Memory B cell (primary cell): ENCODE measurements around the gene MAGED2.
A peak's percentile ranks its signal among the peaks of the same experiment; 100 is the strongest.
"Not testable (repeated sequence)": the region's sequence is repeated elsewhere in the genome, so short reads cannot be mapped to it uniquely, and the experiment has no call there.

Source experiments
- ATAC-seq: fragments of 150-1000 bp; cut with Tn5 transposase; 2 replicates; pipeline ENCODE4 v1.10.0; 2021; ENCODE audit warnings: low read depth, mild to moderate bottlenecking, moderate library complexity
- DNase-seq, 2 donors: peaks; one replicate each; pipeline ENCODE4 v3.0.0; 2022; ENCODE audit warnings: low spot score in 2 of 2
- H3K27ac Mint-ChIP-seq: one replicate; pipeline ENCODE4 v1.8.0; 2022; ENCODE audit warnings: mild to moderate bottlenecking, moderate library complexity, mixed read lengths
- H3K27me3 Mint-ChIP-seq: one replicate; pipeline ENCODE4 v1.8.0; 2022; ENCODE audit warnings: mixed read lengths
- H3K36me3 Mint-ChIP-seq: one replicate; pipeline ENCODE4 v1.8.0; 2022; ENCODE audit warnings: mild to moderate bottlenecking, mixed read lengths
- H3K4me1 Mint-ChIP-seq: one replicate; pipeline ENCODE4 v1.8.0; 2022; ENCODE audit warnings: mixed read lengths
- H3K4me3 Mint-ChIP-seq: one replicate; pipeline ENCODE4 v1.8.0; 2022; ENCODE audit warnings: mild to moderate bottlenecking, moderate library complexity, mixed read lengths
- H3K9me3 Mint-ChIP-seq: one replicate; pipeline ENCODE4 v1.8.0; 2022; ENCODE audit warnings: mixed read lengths

MAGED2 gene

DNA sequence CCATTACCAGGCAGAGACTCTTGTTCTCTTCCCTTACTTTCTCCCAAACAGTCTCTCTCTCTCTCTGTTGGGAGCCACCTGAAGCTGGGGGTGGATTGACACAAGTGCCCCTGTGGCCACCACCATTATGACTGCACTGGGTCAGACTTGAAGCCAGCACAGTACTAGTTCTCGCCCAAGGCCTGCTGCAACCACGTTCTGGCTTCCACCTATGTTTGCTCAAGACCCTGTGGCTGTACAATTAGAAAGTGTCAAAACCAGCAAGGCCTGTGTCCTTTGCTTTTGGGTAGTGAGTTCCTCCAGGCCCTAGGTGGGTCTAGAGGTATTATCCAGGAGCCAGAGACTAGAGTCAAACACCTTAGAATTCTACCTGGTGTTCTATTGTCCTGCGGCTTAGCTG, 31.0 kb downstream of the MAGED2 start:
- DNase-seq (no peak), ATAC-seq (no peak)
- no peaks in the 10 kb centered on the region for H3K4me1 Mint-ChIP-seq
- no peaks in the 10 kb centered on the region for H3K9me3 Mint-ChIP-seq
- no peak overlapping the region for H3K27ac Mint-ChIP-seq
- H3K36me3 Mint-ChIP-seq: peaks cover 1% of the 10 kb centered on the region
- H3K27me3 Mint-ChIP-seq: peaks cover 7% of the 10 kb centered on the region
- H3K4me3 Mint-ChIP-seq: no peak overlapping the region

DNA sequence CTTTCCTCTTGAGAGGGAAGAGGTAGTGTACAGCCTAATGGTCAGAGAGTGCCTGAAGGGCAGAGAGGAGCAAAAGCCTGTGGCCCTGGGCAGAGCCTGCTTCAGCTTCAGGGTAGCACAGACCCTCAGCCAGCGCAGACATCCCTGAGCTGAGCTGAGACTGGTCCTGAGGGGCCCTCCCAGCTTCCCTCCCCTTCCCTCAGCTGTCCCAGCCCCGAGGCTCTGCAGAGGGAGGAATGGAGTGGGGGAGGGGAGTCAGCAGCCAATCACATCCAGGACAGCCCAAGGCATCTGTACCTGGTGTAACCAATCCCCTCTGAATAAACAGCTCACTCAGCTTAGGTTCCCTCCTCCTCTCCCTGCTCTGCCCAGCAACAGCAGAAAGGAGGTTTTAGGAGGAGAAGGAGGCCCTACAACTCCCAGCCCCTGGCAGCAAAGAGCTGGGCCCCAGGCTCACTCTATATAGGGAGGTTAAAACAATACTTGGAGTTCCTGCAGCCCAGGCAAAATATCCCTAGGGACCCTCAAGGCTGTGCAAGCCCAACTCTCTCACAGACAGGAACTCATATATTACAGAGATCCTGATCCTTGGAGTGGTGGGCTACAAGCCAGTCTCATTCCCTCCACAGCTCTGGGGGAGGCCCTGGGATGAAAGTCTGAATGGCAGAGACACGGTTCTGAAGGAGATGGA, 33.8 kb downstream of the MAGED2 start:
- not testable (repeated sequence) for H3K4me3 Mint-ChIP-seq, DNase-seq, H3K27me3 Mint-ChIP-seq, H3K27ac Mint-ChIP-seq, H3K36me3 Mint-ChIP-seq, ATAC-seq, H3K4me1 Mint-ChIP-seq, H3K9me3 Mint-ChIP-seq

DNA sequence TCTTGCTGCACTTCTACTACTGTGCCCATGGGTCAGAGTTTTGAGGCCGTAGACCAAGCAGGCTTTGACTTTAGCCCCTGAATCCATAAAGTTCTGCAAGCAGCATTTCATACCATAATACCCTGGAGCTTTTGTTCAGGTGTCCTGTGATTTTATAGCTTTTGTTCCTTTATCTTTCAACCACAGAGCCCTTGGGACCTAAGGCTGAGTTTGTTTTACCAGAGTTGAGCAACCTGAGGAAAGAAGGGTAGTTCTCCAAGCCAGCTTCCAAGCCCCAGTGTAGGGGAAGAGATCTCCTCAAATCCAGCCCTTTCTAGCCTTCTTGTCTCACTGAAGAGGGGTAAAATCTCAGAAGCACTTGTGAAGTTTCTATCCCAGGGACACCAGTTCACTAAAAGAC, 35.1 kb downstream of the MAGED2 start:
- Mint-ChIP-seq H3K4me1 (no peaks in the 10 kb centered on the region), H3K27me3 (peaks cover 5% of the 10 kb centered on the region), H3K36me3 (peaks cover 1% of the 10 kb centered on the region), H3K27ac (no peak overlapping the region), H3K9me3 (peaks cover 1% of the 10 kb centered on the region), H3K4me3 (no peak overlapping the region)
- DNase-seq (no peak), ATAC-seq (no peak)

DNA sequence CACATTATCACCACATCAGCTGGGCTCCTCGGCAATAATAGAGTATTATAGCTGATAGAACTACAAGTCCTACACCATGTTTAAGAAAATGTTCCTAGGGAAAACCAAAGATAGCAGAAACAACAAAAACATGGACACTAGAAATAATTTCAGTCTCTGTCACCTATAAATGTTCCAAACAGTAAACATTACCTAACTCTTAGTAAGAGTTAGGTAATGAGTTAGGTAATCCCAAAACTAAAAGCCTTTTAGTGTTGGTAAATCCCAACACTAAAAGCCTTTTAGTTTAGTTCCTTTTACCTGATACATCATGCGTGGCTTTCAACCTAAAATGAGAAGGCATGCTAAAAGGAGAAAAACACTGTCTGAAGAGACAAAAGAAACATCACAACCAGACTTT, 35.5 kb downstream of the MAGED2 start:
- no peak for ATAC-seq
- DNase-seq: no peak
- H3K36me3 Mint-ChIP-seq: peaks cover 1% of the 10 kb centered on the region
- peaks cover 1% of the 10 kb centered on the region for H3K9me3 Mint-ChIP-seq
- H3K27ac Mint-ChIP-seq: no peak overlapping the region
- no peaks in the 10 kb centered on the region for H3K4me1 Mint-ChIP-seq
- H3K27me3 Mint-ChIP-seq: peaks cover 3% of the 10 kb centered on the region
- H3K4me3 Mint-ChIP-seq: no peak overlapping the region

DNA sequence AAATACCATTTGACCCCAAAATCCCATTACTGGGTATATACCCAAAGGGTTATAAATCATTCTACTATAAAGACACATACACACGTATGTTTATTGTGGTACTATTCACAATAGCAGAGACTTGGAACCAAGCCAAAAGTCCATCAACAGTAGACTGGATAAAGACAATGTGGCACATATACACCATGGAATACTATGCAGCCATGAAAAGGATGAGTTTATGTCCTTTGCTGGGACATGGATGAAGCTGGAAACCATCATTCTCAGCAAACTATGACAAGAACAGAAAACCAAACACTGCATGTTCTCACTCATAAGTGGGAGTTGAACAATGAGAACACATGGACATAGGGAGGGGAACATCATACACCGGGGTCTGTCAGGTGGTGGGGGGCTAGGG, 40.2 kb downstream of the MAGED2 start:
- not testable (repeated sequence) for H3K36me3 Mint-ChIP-seq, H3K27ac Mint-ChIP-seq, DNase-seq, H3K9me3 Mint-ChIP-seq, ATAC-seq, H3K4me1 Mint-ChIP-seq, H3K27me3 Mint-ChIP-seq, H3K4me3 Mint-ChIP-seq

DNA sequence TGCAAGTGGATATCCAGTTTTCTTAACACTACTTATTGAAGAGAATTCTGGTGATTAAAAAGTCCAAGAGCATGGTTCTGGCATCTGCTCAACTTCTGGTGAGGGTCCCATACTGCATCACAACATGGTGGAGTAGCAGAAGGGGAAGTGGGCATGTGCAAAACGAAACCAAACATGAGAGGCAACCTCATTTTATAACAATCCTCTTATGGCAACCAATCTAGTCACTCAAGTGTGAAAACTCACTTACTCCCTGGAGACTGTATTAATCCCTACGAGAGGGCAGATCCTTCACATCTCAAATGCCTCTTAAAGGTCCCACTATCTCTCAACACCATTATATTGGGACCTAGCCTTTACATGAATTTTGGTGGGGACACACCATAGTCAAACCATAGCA, 57.7 kb downstream of the MAGED2 start:
- no peak overlapping the region for H3K27ac Mint-ChIP-seq
- no peak for DNase-seq
- H3K27me3 Mint-ChIP-seq: peaks cover 4% of the 10 kb centered on the region
- peaks cover 8% of the 10 kb centered on the region for H3K9me3 Mint-ChIP-seq
- peak; percentile 57 for ATAC-seq
- peaks cover 5% of the 10 kb centered on the region for H3K36me3 Mint-ChIP-seq
- H3K4me1 Mint-ChIP-seq: peaks cover 3% of the 10 kb centered on the region
- H3K4me3 Mint-ChIP-seq: no peak overlapping the region
